BJ (cell line): ENCODE results near the gene PUS1. TPM values are rescaled to one million over a fixed set of nuclear protein-coding genes. Genes with fewer than 3 reads are reported as not detected.

Experiments used
- CTCF ChIA-PET: fragments of 350-600 bp; formaldehyde crosslinking; extraction: SDS; loops from one replicate; lab custom pipeline; 2021; ENCODE audit warnings: antibody characterized with exemption, inconsistent platforms; lab: Yijun Ruan, JAX
- POLR2A ChIA-PET: fragments of 300-600 bp; sonication (Branson Sonifier 250); formaldehyde crosslinking; extraction: SDS; loops from one replicate; lab custom pipeline; 2021; ENCODE audit warnings: antibody characterized with exemption; lab: Charles Lee
- DNase-seq: peaks from one replicate; pipeline ENCODE4 v3.0.0-alpha.2; 2011; ENCODE audit warnings: low read depth
- H3K27me3 ChIP-seq: 2 replicates; pipeline ENCODE4 v1.6.0; 2011; ENCODE audit warnings: low read length; ENCODE audit not compliant: control insufficient read depth, insufficient read depth
- H3K36me3 ChIP-seq: 2 replicates; pipeline ENCODE4 v1.5.1; 2011; ENCODE audit warnings: low read length; ENCODE audit not compliant: control insufficient read depth, insufficient read depth
- H3K4me3 ChIP-seq: 2 replicates; pipeline ENCODE4 v1.5.1; 2011; ENCODE audit warnings: low read depth, mild to moderate bottlenecking, control low read depth, low read length
- polyA plus RNA-seq: library from polyadenylated mRNA; depleted of rRNA; stranded (reverse); fragments of >200 nt; gene quantifications from 2 replicates; pipeline ENCODE4 v1.2.3, GENCODE V29; 2011; rRNA removed
- small RNA-seq: library from RNA; depleted of rRNA; stranded (forward); fragments of <200 nt; gene quantifications from one replicate; pipeline ENCODE3, GENCODE V24; 2012; ENCODE audit warnings: low replicate concordance, low read depth; ENCODE audit not compliant: insufficient read length
- TF ChIP-seq, protein P1 (sequence below): IDR thresholded peaks from 2 replicates; pipeline ENCODE4 v1.5.1; 2011; ENCODE audit warnings: low read depth, mild to moderate bottlenecking, control low read depth, inconsistent platforms, low read length, moderate library complexity; ENCODE audit not compliant: insufficient read depth

PUS1 gene
- polyA plus RNA-seq, 1 experiment = 21.2 TPM

DNA sequence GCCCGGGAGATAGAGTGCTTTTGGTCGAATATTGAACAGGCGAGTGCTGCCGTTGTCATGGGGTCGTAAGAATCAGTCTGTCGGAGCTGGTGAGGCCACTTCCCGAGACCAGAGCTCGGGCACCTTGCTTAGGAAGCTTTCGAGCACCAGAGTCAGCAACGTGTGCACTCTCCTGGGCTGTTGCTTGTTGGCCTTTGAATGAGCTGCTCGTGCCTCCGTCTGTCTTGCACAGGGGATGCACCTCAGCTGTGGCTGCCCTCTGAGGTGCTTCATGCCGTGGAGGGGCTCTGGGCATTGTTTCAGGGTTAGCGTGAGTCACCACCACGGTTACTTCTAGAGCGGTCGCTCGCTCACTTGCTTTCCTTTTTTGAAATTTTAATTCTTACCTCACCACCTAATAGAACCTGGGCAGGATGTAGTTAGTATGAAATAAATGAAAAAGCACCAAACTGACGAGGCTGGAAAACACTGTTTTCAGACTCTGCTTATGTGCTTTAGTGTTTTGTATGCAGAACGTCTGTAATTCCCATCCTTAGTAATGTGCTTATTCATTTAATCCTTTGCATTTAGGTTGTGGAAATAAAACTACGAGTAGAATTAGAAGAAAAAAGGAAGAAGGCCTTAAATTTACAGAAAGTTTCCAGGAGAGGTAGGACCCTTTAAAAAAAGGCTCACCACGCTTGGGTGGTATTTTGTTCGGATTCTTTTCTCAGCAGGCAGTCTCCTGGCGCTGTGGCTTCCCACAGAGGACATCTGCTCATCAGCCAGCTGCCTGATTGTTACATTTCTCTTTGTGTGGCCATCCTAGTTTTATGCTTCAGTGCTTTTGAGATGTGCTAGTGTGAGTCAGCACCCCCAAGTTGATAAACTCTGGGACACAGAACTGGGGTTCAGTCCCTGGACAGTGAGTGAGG is 61.2 kb downstream of the PUS1 start:
- CTCF ChIA-PET = interaction anchor here (1.1 to 3.9 kb wide), 2 partner anchors 10 to 11 kb away, joined by 4 to 11 read pairs; no protein-coding TSS in a partner anchor
- TF ChIP-seq, protein P1, sequence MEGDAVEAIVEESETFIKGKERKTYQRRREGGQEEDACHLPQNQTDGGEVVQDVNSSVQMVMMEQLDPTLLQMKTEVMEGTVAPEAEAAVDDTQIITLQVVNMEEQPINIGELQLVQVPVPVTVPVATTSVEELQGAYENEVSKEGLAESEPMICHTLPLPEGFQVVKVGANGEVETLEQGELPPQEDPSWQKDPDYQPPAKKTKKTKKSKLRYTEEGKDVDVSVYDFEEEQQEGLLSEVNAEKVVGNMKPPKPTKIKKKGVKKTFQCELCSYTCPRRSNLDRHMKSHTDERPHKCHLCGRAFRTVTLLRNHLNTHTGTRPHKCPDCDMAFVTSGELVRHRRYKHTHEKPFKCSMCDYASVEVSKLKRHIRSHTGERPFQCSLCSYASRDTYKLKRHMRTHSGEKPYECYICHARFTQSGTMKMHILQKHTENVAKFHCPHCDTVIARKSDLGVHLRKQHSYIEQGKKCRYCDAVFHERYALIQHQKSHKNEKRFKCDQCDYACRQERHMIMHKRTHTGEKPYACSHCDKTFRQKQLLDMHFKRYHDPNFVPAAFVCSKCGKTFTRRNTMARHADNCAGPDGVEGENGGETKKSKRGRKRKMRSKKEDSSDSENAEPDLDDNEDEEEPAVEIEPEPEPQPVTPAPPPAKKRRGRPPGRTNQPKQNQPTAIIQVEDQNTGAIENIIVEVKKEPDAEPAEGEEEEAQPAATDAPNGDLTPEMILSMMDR = no peak
- POLR2A ChIA-PET = no interaction called here
- no peak for DNase-seq
- peaks cover 37% of the 10 kb centered on the region for H3K36me3 ChIP-seq
- no peaks in the 10 kb centered on the region for H3K27me3 ChIP-seq
- H3K4me3 ChIP-seq = no peak overlapping the region

DNA sequence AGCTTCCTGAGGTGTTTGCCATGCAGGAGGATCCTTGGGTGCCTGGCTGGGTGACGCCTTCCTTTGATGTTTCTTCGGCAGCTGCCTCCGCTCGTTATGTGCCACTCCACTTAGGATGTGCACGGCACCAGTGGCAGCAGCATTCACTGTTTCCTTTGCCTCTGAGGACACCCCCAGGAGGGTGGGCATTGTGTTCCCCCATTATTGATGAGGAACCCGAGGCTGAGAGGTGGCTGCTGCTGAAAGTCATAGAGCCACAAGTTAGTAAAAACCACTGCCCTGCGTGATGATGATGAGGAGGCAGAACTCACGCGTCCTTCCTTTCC is 61.9 kb downstream of the PUS1 start:
- Histone ChIP-seq H3K27me3 (no peaks in the 10 kb centered on the region), H3K4me3 (no peak overlapping the region), H3K36me3 (peaks cover 35% of the 10 kb centered on the region)
- CTCF ChIA-PET = interaction anchor here (1.1 kb wide), 1 partner anchor 11 kb away, joined by 4 read pairs; no protein-coding TSS in a partner anchor
- POLR2A ChIA-PET = no interaction called here
- TF ChIP-seq, protein P1 = no peak
- DNase-seq = no peak

DNA sequence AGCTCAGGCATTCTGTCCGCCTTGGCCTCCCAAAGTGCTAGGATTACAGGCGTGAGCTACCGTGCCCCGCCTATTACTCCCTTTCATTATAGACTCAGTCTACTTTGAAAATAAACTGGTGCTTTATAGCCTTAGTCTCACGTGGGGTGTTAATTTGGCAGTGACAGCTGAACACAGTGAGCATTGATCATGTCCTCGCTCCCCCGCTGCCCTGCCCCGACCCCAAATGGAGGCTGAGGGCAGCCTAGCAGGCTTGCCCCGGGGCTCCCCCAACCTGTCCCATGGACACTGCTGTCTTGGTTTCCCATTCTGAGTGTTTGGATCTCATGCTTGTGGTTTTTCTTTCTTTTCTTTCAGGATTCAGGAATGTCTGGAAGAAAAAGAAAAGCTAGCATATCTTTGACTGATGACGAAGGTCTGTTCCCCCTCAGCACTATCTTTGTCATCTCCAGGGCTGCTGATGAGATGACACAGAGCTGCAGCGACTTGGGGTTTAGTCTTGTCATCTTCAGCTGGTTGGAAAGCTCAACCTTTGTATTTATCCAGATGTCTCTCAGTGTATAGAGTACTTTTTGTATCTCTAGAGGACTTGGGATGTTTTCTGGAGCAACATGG is 62.8 kb downstream of the PUS1 start:
- TF ChIP-seq, protein P1 = no peak
- ChIA-PET POLR2A (no interaction called here), CTCF (interaction anchor here (0.7 to 1.4 kb wide), 4 partner anchors 9 to 152 kb away, joined by 3 to 5 read pairs (median 4); no protein-coding TSS in a partner anchor)
- no peak for DNase-seq
- Histone ChIP-seq H3K36me3 (peaks cover 29% of the 10 kb centered on the region), H3K27me3 (no peaks in the 10 kb centered on the region), H3K4me3 (no peak overlapping the region)

DNA sequence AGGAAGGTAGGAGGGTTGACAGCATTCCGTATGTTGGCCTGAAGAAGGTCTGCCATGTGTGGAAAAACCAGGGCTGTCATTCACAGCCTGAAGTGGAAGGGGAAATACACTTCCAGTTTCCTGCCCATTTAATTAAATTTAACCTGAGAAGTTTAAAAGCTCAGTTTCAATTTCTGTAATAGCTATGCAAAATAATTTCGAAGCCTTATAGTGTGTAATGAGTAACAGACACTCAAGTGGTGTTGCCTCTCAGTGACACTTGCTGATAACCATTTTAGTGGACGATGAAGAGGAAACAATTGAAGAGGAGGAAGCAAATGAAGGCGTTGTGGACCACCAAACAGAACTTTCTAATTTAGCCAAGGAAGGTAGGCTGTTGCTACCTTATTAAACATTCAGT is 65.5 kb downstream of the PUS1 start:
- Histone ChIP-seq H3K36me3 (peaks cover 21% of the 10 kb centered on the region), H3K27me3 (no peaks in the 10 kb centered on the region), H3K4me3 (no peak overlapping the region)
- CTCF ChIA-PET = interaction anchor here (0.9 kb wide), 1 partner anchor 164 kb away, joined by 3 read pairs; no protein-coding TSS in a partner anchor
- TF ChIP-seq, protein P1 = no peak
- DNase-seq = no peak
- POLR2A ChIA-PET = no interaction called here

Small RNAs within 50 kb of the gene (small RNA-seq; reads per million reads assigned to genes)
- gene AC131009.3 = not detected

Other genes with a start within 250 kb of the PUS1 start
- gene SFSWAP, start 218.2 kb upstream of the PUS1 start, polyA plus RNA-seq = 9.9 and 11.7 TPM in 2 replicates
- gene MMP17, start 100.9 kb upstream of the PUS1 start, polyA plus RNA-seq = 12.7 and 13.7 TPM in 2 replicates
- 7.8 and 13.7 TPM in 2 replicates for gene ULK1, start 34.7 kb upstream of the PUS1 start, polyA plus RNA-seq
- gene EP400, start 20.7 kb downstream of the PUS1 start, polyA plus RNA-seq = 2.5 and 3.2 TPM in 2 replicates
- gene DDX51, start 215.0 kb downstream of the PUS1 start, polyA plus RNA-seq = 5.3 and 8.2 TPM in 2 replicates
- gene NOC4L, start 215.2 kb downstream of the PUS1 start, polyA plus RNA-seq = 3.9 and 8.1 TPM in 2 replicates